Smooth muscle cell of the brain vasculature (primary cell): Measurements from ENCODE around the gene RNASE12.
"Not testable (repeated sequence)": the region's sequence is repeated elsewhere in the genome, so short reads cannot be mapped to it uniquely, and the experiment has no call there.

ENCODE experiments used
- DNase-seq: peaks from one replicate; pipeline ENCODE4 v3.0.0-alpha.2; 2012; ENCODE audit warnings: low read depth, low spot score

Gene RNASE12

DNA sequence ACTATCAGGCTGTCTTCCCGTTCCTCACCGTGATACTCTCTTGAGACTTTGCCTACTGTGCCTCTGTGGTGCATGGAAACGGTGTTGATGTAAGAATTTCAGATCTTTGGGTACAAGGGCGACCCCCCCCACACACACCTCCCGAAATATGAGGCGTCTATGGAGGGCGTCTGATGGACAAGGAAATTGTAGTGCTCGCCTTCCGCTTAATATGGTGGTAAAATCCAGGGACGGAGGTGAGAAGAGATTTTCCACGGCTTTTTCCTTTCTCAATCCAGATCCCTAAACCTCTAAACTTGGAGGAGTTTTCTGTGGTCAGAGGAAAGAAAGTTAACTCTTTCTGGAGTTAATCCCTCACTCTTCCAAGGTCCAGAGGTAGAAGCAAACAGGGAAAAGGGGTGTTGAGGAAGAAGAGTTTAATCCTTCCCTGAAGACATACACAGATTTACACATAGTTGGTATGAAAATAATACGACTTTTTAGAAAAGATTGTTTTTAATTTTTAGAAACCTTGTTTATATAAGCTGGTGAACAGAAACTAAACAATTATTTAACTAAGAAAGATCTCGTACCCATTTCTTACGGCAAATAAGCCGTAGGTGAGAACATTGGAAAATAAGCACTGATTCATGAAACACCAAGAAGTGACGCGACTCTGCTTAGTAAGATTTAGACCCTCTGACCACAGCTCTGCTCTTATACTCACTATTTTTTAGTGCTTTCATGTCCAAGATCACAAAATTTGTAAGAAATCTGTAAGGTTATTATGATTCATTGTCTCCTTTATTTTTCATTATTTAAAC, 23.1 kb upstream of the RNASE12 start:
- no peak for DNase-seq

DNA sequence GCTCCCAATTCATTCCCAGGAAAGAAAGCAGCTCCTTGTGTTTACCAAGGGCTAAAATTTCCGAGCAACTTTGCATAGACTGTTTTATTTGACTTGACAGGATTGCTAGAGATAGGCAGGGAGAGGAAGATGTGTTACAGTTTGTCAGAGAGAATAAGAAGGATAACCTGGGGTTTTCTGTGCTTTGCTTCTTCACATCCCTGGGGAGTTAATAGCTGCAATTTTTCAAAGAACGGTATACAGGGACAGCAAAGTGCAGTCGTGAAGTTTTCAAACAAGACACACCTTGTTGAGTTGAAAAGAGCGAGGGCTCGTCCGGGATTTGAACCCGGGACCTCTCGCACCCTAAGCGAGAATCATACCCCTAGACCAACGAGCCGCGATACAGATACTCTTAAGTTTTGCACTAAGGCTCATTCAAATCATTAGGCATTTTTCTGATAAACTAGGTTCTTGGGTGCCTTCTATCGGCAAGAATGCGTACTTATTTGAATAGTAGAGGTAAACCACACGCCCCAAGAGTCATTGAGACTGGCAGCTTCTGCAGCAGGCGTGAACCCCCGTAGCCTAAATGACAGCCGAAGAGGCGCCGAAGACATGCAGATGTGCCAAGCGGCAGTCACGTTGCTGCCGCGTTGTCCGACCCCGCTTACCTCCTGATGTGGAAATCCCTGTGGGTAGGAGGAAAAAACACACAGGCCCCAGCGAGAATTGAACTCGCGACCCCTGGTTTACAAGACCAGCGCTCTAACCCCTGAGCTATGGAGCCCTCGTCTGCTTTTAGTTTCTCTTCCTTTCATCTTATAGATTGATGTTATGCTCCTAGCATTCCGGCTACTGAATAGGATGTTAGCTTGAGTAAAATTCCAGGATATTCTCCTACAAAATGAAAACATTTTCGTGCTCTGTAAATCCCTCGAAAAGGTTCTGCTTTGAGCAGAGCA, 22.2 kb upstream of the RNASE12 start:
- DNase-seq: peak; percentile 88

DNA sequence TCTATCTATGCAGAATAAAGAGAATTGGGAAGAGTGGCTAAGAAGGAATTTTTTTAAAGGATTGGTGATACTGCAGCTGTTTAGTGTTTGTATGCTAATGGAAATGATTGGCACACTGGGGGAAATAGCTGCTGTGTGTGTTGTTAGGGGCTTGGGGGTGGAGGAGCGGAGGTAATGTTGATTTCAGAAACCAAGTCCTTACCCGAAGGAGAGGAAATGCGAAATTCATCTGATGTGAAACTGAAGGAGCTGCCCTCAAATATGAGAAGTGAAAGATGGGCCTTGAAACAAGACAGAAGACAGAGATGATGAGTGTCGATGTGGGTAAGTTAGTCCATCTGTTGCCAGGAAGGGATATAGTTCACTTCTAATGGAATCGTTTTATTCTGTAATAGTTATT, 21.2 kb upstream of the RNASE12 start:
- DNase-seq: no peak

DNA sequence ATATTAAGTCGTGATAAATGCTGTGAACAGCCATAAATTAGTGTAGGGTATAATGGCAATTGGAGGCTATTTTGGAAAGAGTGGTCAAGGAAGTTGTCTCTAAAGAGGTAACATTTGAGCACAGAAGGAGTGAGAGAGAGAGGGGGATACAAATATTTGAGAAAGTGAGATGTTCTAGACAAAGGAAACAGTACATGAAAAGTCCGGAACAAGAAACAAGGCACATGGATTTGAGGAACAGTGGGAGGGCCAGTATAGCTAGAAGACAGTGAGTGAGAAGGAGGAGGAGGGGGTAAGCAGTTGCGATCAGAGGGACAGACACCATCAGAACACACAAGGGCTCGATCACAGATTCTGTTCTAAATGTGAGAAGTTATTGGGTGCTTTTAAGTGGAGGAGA, 20.1 kb upstream of the RNASE12 start:
- no peak for DNase-seq

DNA sequence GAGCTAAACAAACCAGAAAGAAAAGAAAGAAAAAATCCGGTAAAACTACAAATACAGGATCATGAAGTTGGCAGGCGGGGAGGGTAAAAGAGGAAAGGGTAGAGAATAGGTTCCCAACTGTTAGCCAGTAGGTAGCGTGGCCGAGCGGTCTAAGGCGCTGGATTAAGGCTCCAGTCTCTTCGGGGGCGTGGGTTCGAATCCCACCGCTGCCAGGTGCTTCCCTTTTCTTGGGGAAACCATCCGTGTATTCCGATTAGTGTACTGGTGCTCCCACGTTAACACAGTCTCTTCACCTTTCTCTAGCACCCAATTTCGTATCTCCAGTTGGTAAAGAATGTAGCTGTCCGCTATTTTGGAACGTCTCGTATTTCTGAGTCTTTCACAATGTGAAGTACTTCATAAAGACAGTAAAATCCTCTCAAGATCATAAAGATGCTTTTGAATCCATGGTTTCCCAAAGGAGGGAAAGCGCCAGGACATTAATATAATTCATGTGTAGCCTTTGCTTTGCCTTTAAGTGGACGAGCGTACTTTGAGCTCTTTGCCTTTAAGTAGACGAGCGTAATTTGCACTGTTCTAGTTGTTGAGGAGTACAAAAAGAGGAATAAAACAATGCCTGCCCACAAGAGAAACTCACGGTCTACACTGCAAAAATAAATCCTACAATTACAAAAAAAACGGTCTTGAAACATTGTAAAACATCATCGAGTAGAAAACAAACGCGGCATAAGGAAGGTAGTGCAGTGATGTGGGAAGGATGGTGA, 19.0 kb upstream of the RNASE12 start:
- DNase-seq: no peak

DNA sequence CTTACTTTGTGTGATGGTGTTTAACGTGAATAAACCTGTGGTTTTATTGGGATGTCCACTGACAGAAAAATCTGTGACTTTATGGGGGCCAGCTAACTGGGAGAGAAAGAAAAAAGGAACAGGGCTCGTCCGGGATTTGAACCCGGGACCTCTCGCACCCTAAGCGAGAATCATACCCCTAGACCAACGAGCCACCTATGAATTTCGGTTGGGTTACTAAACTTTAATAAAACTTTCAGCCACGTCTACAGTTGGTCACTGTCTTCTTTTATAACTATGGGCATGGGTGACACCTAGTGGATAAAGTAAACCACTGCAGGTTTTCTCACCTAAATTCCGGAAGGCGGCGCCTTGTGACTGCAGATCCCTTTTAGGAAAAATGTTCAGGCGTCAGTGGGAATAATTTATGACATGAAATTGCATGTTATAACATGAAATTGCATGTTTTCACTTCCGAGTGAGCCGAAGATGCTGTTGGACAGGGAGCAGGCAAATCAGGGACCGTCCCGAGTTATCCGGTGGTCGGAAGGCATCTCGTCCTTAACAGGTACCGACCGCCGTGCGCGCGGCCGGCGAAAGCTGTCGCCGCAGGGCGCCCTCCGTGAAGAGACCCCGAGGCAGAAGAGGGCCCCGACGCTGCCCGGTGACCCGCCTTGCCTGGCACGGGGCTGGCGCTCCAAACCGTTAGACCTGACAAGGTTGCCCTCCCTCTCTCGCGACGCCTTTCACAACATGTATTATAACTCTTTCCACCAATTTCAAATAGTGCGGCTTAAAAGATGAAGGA, 18.2 kb upstream of the RNASE12 start:
- DNase-seq: peak; percentile 81

DNA sequence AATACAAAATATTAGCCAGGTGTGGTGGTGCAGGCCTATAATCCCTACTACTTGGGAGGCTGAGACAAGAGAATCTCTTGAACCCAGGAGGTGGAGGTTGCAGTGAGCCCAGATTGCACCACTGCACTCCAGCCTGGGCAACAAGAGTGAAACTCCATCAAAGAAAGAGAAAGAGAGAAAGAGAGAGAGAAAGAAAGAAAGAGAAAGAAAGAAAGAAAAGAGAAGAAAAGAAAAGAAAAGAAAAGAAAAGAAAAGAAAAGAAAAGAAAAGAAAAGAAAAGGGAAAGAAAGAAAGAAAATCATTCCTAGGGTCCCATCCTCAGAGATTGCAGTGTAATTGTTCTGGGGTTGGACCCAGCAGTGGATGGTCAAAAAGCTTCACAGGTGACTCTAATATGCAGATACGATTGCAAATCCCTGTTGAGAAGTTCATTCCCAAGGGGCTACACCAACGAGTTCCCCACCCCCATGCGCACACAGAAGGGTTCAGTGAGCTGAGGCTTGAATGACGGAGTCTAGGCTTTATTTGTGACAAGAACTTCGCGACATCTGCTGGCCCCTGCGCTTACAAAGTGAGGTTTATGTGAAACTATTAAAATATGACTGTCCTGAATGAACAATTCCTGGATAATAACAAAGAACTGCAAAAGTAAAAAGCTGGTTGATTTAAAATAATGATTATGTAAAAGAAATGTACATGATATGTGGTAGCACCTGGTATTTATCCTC, 17.4 kb upstream of the RNASE12 start:
- no peak for DNase-seq

DNA sequence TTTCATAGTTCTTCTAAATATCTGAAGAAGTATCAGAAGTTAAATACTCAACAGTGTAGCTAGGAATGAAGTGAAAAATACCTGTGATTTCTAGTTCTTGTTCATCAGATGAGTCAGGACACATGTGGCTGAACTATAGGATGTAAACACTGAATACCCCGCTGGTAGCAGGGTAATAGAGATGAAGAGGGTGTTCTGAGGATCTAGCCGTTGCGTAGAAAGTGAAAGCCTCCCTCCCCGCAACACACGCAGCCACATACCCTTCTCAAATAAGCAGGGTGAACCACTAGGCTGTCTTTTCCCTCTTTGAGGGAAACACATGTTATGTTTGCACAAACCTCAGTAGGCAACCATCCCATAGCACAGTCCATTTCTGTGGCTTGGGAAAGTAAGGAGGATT, 16.4 kb upstream of the RNASE12 start:
- DNase-seq: no peak

DNA sequence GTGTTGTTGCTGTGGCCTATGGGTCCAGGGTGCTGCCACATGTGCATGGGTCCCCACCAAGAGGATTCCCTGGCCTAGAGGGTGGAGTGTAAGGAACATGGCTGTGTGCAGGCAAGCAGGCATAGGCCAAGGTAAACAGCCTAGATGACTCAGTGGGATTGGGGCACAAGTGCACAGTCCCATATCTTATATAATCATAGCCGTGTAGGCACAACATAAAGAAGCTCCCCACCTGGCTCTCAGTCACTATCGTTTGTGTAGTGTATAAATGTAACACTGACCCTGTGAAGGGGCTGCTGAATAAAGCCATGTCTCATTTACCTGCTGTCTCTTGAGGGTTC, 15.7 kb upstream of the RNASE12 start:
- DNase-seq: no peak

DNA sequence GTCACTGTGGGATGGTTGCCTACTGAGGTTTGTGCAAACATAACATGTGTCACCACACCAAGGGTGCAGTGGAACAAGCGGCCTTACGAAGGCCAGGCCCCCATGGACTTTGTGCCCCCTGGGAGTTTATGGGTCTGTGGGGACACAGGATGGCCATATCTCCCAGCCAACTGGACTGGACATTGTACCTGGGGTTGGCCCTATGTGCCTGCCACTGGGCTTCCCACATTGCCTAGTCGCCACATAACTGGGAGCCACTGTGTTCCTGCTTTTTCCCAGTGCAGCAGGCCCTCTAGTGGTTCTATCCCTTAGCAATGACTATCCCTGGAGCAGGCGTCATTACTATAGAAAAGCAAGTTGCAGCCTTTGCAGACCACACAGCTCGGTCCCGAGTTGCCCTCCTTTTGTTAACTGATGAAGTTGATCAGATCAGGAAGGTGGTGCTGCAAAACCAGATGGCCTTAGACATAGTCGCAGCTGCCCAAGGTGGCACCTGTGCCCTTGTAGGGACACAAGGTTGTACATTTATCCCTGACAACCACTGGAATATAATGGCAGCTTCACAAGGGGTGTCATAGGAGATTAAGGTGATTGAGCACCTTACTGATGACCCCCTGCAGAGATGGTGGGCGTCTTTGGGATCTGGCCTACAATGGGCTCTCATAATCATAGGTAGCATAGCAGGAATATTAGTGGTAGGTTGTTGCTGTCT, 15.2 kb upstream of the RNASE12 start:
- no peak for DNase-seq

DNA sequence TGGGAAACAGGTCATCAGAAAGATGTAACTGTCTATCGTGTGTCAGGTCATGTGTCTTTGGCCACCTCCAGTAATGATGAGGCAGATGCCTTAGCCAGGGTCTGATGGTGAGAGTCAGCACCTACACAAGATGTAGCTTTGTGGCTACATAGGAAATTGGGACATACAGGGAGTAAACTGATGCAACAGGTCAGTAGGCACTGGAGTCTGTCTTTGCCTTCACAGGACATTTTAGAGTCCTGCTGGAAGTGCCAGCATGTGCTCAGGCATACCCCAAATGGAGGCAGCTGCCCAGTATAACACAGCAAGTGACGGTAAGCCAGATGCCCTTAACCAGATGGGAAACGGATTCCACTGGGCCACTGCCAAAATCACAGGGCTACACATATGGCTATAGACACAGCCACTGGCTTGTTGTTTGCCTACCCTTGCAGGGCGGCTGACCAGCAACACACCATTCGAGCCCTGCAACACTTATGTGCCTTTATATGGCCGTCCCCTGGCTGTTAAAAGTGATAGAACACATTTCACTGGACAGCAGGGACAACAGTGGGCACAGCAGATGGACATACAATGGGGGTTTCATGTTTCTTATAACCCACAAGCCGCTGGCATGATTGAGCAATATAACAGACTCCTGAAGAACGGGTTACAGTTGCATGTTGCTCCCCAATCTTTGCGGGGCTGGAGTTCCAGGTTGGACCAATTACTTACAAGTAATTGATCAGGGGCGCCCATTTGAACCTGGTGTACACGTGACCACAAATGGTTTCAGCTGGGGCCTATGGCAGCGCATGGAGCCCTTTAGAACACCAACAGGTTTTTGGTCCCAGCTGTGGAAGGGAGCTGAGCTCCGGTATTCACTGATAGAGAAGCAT, 12.9 kb upstream of the RNASE12 start:
- no peak for DNase-seq

DNA sequence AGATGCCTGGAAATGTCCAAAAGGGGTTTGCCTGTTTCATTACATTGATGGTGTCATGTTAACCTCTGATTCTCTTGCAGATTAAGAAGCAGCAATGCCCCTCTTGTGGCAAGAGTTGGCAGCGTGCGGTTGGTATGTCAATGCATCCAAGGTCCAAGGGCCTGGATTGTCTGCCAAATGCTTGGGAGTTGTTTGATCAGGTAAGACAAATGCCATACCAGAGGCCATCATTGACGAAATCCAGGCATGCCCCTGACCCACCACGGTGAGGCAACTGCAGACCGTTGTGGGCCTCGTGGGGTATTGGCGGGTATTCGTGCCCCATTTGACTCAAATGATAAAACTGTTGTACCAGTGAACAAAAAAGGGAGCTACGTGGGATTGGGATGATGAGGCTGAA, 11.4 kb upstream of the RNASE12 start:
- no peak for DNase-seq

DNA sequence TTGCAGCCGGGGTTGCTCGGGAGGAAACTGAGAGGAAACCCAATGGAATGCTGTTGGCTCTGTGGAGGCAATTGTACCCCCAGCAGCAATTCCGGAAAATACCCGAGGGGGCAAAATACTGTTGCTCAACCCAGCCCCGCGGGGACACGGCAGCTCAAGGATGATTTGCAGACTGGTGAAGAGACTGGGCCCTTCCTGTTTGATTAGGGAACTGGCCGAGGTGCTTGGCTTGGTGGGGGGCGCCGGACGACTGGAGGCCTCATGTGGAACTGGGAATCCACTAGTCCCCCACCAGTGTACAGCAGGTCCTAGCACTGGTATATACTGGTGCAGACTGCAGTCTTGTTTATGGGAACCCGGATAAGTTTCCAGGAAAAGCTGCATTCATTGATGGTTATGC, 10.3 kb upstream of the RNASE12 start:
- DNase-seq: no peak

DNA sequence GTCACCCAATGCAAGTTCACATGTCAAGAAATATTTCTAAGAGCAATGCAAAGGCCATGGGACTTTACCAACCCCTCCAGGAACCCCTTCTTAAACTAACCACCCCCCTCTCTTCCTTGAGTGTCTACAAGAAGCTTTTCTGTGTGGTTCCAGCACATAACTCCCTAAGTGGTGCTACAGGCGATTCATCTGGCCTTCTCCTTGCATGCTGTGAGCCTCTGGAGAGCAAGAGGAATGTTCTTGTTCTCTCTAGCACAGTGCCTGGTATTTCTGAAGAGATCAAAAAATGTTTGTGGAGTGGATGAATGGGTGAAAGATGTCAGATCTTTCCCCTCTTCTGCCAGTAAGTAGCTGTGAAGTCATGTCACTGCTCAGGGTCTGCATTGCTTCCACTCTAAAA, 5.9 kb upstream of the RNASE12 start:
- DNase-seq: no peak

DNA sequence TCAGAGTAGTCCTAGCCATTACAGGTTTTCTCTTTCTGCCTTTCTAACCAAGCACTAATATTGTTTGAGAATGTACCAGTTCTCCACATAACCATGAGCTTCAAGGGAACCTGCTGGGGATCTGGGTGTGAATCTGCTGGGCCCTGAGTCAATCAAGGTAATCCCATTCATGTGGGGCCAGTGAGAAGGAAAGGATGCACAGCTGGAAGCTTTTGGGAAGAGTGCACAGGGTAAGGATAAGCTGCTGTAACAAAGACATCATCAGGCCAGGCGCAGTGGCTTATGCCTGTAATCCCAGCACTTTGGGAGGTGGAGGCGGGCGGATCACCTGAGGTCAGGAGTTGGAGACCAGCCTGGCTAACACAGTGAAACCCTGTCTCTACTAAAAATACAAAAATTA, 4.5 kb upstream of the RNASE12 start:
- not testable (repeated sequence) for DNase-seq

DNA sequence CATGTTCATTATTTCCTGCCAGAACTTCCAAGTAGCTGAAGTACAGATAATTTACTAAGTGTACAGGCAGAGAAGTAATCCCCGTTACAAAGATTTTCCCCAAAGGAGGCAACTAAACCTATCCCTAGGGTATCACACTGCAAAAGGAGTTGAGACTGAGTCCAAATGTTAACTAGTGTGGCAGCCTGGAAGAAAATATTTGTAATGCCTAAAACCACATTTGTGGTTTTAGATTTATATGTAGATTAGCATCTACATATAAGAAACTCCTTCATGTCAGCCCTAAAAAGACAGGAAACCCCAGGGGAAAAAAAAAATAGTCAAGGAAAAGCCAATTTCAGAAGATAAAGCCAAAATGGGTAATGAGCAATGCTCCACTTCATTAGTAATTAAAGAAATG, 1.4 kb upstream of the RNASE12 start:
- no peak for DNase-seq

DNA sequence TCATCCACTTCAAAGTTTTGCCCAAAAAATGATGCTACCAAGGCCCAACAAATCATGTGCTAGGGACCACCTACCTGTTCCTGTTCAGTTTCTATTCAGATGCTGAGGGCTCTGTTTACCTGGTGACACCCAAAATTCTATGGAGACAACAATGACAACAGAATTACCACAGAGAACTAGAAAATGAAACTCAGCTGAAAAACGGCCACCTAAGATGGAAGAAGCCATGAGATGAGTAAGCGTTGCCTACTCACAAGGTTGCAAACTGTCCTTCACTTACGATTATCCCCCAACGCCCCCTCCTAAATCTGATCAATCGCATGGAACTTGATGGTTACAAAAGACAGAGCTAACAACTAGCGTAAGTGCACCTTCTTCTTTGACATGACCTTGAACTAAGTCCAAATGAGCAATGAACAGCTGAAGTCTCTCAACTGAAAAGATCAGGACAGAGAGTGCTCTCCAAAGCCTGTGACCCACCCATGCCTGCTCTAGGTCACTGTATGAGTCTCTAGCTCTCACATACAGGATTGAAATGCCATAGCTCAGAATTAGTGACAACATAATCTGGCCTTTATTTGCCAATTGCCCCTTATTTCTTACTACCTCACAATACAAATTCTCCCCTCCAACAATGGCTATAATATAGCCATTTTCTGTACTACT, 3.6 kb downstream of the RNASE12 start, which contains the start of gene RNASE11:
TSS of gene RNASE11 (minus strand) at position 513 of the 666 bp plus-strand sequence.
- no peak for DNase-seq

DNA sequence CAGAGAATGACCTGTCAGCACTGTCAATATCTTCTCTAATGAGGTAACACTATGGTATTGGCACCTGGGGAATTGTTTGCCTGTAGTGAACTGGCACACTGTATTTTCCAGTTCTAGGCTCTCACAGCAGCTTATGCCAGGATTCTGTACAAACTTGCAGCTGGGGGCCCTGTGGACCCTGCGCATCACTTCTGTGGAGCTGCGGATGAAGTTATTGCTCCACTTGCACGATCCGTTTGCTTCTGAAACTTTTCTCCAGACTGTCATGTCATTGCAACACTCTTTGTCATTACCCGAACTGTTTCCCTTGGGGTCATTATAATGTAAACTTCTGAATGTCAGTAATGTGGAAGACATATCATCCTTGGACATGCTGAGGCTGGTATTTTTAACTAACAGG, 7.3 kb downstream of the RNASE12 start:
- DNase-seq: no peak
